GM12878 (cell line): ENCODE results near the gene KCNJ13. TPM values are rescaled to one million over a fixed set of nuclear protein-coding genes. Genes with fewer than 3 reads are reported as not detected.

Experiments used
- ATAC-seq: fragments of 200-7000 bp; cut with Tn5 transposase; 3 replicates; pipeline ENCODE4 v1.9.1; 2020; ENCODE audit warnings: mild to moderate bottlenecking, moderate library complexity
- BruUV-seq: library from RNA; stranded (reverse); fragments of 400-500 nt; replicated peaks from 2 replicates; lab custom pipeline; 2021; lab: Mats Ljungman, UMichigan
- CTCF ChIA-PET: fragments of 300-600 bp; sonication (Branson Sonifier 250); formaldehyde crosslinking; extraction: SDS; loops from one replicate; lab custom pipeline; 2021; ENCODE audit warnings: inconsistent platforms; lab: Yijun Ruan, JAX
- POLR2A ChIA-PET: fragments of 350-600 bp; formaldehyde crosslinking; extraction: SDS; loops from one replicate; lab custom pipeline; 2021; ENCODE audit warnings: inconsistent platforms; lab: Charles Lee
- RAD21 ChIA-PET: fragments of 300-600 bp; sonication (Branson Sonifier 250); formaldehyde crosslinking; loops from one replicate; lab custom pipeline; 2023; ENCODE audit warnings: antibody characterized with exemption; ENCODE audit not compliant: unreplicated experiment; lab: Charles Lee
- SMC1A ChIA-PET: fragments of 300-600 bp; sonication (Branson Sonifier 250); formaldehyde crosslinking; loops from one replicate; lab custom pipeline; 2023; ENCODE audit not compliant: unreplicated experiment, uncharacterized antibody; lab: Charles Lee
- DNase-seq: peaks from one replicate; pipeline ENCODE4 v3.0.0-alpha.2; 2011; ENCODE audit warnings: low read depth, low spot score
- FAIRE-seq: peaks from 3 replicates; lab custom pipeline; 2011; peaks lifted over from hg19 to GRCh38; lab: Jason Lieb, UNC
- H2AFZ ChIP-seq: 2 replicates; pipeline ENCODE4 v1.6.0; 2011; ENCODE audit warnings: low read depth, low read length, control low read depth; ENCODE audit not compliant: control insufficient read depth
- H3K27ac ChIP-seq: 2 replicates; pipeline ENCODE4 v1.5.1; 2011; ENCODE audit warnings: control low read depth; ENCODE audit not compliant: control insufficient read depth, insufficient read depth
- H3K27me3 ChIP-seq, 2 experiments: replicated peaks in 1 of 2; 2 replicates each; pipeline versions ENCODE4 v1.6.0 to v1.6.1; 2011; ENCODE audit warnings: low read length in 1 of 2; ENCODE audit not compliant: control insufficient read depth in 2 of 2, insufficient read depth in 2 of 2
- H3K36me3 ChIP-seq, 2 experiments: 2 replicates each; pipeline ENCODE4 v1.5.1; 2011; ENCODE audit warnings: low read length in 1 of 2; ENCODE audit not compliant: control insufficient read depth in 2 of 2, insufficient read depth in 2 of 2
- H3K4me1 ChIP-seq: 2 replicates; pipeline ENCODE4 v1.6.1; 2011; ENCODE audit warnings: mild to moderate bottlenecking, low read length, moderate library complexity, mixed read lengths; ENCODE audit not compliant: control insufficient read depth, insufficient read depth
- H3K4me2 ChIP-seq: 2 replicates; pipeline ENCODE4 v1.6.0; 2011; ENCODE audit warnings: control low read depth; ENCODE audit not compliant: control insufficient read depth, insufficient read depth
- H3K4me3 ChIP-seq: fragments of 200-600 bp; sonication (generic); 2 replicates; pipeline ENCODE4 v1.5.1; 2016
- H3K79me2 ChIP-seq: 2 replicates; pipeline ENCODE4 v1.6.0; 2011; ENCODE audit warnings: low read length; ENCODE audit not compliant: control insufficient read depth, insufficient read depth
- H3K9ac ChIP-seq: 2 replicates; pipeline ENCODE4 v1.8.0; 2011; ENCODE audit warnings: low read length, control low read depth, mixed read lengths; ENCODE audit not compliant: control insufficient read depth, insufficient read depth
- H3K9me3 ChIP-seq: replicated peaks from 3 replicates; pipeline ENCODE4 v1.5.1; 2011; ENCODE audit warnings: mild to moderate bottlenecking, low read length; ENCODE audit not compliant: control insufficient read depth, insufficient read depth
- H4K20me1 ChIP-seq: 2 replicates; pipeline ENCODE4 v1.6.0; 2011; ENCODE audit not compliant: control insufficient read depth, insufficient read depth
- CTCF ChIP-seq, 3 experiments: IDR thresholded peaks in 2 of 3; conservative IDR thresholded peaks in 1 of 3; 2 replicates each; pipeline ENCODE4 v1.5.1; 2011; ENCODE audit warnings: low read depth in 3 of 3, low read length in 3 of 3, mild to moderate bottlenecking in 3 of 3, control low read depth in 2 of 3, moderate library complexity in 2 of 3, inconsistent platforms in 1 of 3, mixed read lengths in 1 of 3; ENCODE audit not compliant: control insufficient read depth in 2 of 3, insufficient read depth in 1 of 3; ENCODE audit errors: extremely low read depth in 1 of 3
- EED ChIP-seq: sonication (generic); IDR thresholded peaks from 2 replicates; pipeline ENCODE4 v1.6.1; 2016; ENCODE audit warnings: antibody characterized with exemption, low read depth
- FOXM1 ChIP-seq: IDR thresholded peaks from 2 replicates; pipeline ENCODE4 v1.6.1; 2012; ENCODE audit warnings: low read depth, mild to moderate bottlenecking, inconsistent platforms, low read length, moderate library complexity
- HDAC6 ChIP-seq: fragments of 200-600 bp; sonication (generic); IDR thresholded peaks from one replicate; pipeline ENCODE4 v1.8.0; 2017; ENCODE audit warnings: antibody characterized with exemption; ENCODE audit not compliant: unreplicated experiment
- KAT2A ChIP-seq: conservative IDR thresholded peaks from 2 replicates; pipeline ENCODE4 v1.6.1; 2011; ENCODE audit warnings: low read depth, low read length; ENCODE audit not compliant: control insufficient read depth
- MTA2 ChIP-seq: fragments of 450-650 bp; IDR thresholded peaks from 2 replicates; pipeline ENCODE4 v1.6.1; 2016; ENCODE audit warnings: low read depth, mild to moderate bottlenecking, moderate library complexity
- MYB ChIP-seq: fragments of 150-350 bp; IDR thresholded peaks from 2 replicates; pipeline ENCODE4 v1.6.1; 2014; ENCODE audit warnings: mild to moderate bottlenecking, low read depth, low read length, borderline replicate concordance
- PML ChIP-seq: IDR thresholded peaks from 2 replicates; pipeline ENCODE4 v1.6.1; 2012; ENCODE audit warnings: low read length, inconsistent platforms
- POLR2A ChIP-seq: IDR thresholded peaks from 2 replicates; pipeline ENCODE4 v1.6.1; 2011; ENCODE audit warnings: low read depth, mild to moderate bottlenecking, low read length
- POU2F2 ChIP-seq: IDR thresholded peaks from 3 replicates; pipeline ENCODE4 v1.6.1; 2011; ENCODE audit warnings: low read depth, mild to moderate bottlenecking, low read length, borderline replicate concordance
- RAD51 ChIP-seq: fragments of 450-650 bp; IDR thresholded peaks from 2 replicates; pipeline ENCODE4 v1.6.1; 2016; ENCODE audit warnings: moderate library complexity, mild to moderate bottlenecking, inconsistent platforms
- SIN3A ChIP-seq: IDR thresholded peaks from 2 replicates; pipeline ENCODE4 v1.6.1; 2012; ENCODE audit warnings: low read depth, low read length, improper control_type of control experiment
- TCF3 ChIP-seq: IDR thresholded peaks from 2 replicates; pipeline ENCODE4 v1.6.1; 2012; ENCODE audit warnings: low read depth, mild to moderate bottlenecking, low read length, borderline replicate concordance; ENCODE audit not compliant: insufficient read depth
- TCF7 ChIP-seq: IDR thresholded peaks from 2 replicates; pipeline ENCODE4 v1.6.1; 2014; ENCODE audit warnings: antibody characterized with exemption, borderline replicate concordance
- USF1 ChIP-seq: IDR thresholded peaks from 2 replicates; pipeline ENCODE4 v1.6.1; 2011; ENCODE audit warnings: borderline replicate concordance, low read depth, mild to moderate bottlenecking, moderate library complexity, mixed read lengths, low read length; ENCODE audit not compliant: insufficient read depth; ENCODE audit errors: extremely low read length
- YY1 ChIP-seq: IDR thresholded peaks from 2 replicates; pipeline ENCODE4 v1.6.1; 2011; ENCODE audit warnings: low read depth, mild to moderate bottlenecking, low read length
- ZNF207 ChIP-seq: fragments of 450-650 bp; IDR thresholded peaks from 2 replicates; pipeline ENCODE4 v1.6.1; 2014; ENCODE audit warnings: antibody characterized with exemption, mild to moderate bottlenecking, borderline replicate concordance
- ZNF687 ChIP-seq: fragments of 450-650 bp; IDR thresholded peaks from 2 replicates; pipeline ENCODE4 v1.6.1; 2017; ENCODE audit warnings: mild to moderate bottlenecking, moderate library complexity
- WGBS: methylation state at CpG from one replicate; pipeline ENCODE4 v1.1.6; 2016; ENCODE audit warnings: low lambda C conversion rate; ENCODE audit not compliant: insufficient replicate concordance, insufficient coverage; ENCODE audit errors: missing lambda C conversion rate; 5-methylcytosine and 5-hydroxymethylcytosine counted together
- in situ Hi-C: fragments of 300-500 bp; cut with MboI; formaldehyde crosslinking; loops from 9 replicates; pipeline ENCODE4 v1.14.3; 2018; ENCODE audit warnings: mixed read lengths
- intact Hi-C: fragments of 100-400 bp; cut with micrococcal nuclease; formaldehyde crosslinking; loops from one replicate; pipeline ENCODE4 v1.14.2; 2022; ENCODE audit not compliant: unreplicated experiment
- polyA plus RNA-seq, 11 experiments: library from polyadenylated mRNA; depleted of rRNA in 4 of 11; unstranded in 6 of 11; stranded (reverse) in 5 of 11; fragments of >200 nt; fragmentation: Nextera tagmentation in 4 of 11; fragmentation: Illumina TruSeq in 1 of 11; extraction: Ambion mirVana in 4 of 11; extraction: Trizol in 1 of 11; gene quantifications; 1 replicate in 1 of 11; 2 replicates in 10 of 11; pipeline versions ENCODE4 v1.2.1 to v1.2.3, GENCODE V29; 2011 to 2016; ENCODE audit warnings: inconsistent platforms in 2 of 11, missing spikeins in 2 of 11, low read depth in 1 of 11
- total RNA-seq, 4 experiments: library from RNA; depleted of rRNA in 3 of 4; stranded (reverse); fragments of >200 nt in 3 of 4; fragmentation: Illumina TruSeq in 1 of 4; extraction: Trizol in 1 of 4; gene quantifications; 2 replicates each; pipeline versions ENCODE4 v1.2.1 to v1.2.3, GENCODE V29; 2013 to 2021

Gene KCNJ13
- total and polyA plus RNA-seq, 10 of the 15 experiments (the other 5 are each of a cell fraction or from before 2014, with no cell fraction given) = 0.24 to 0.68 (median 0.29) TPM; not detected in 7

- H3K9me3 ChIP-seq = no peaks in the 10 kb centered on the region
- in situ Hi-C loops (no loop called here), intact Hi-C loops (no loop called here)
- H3K79me2 ChIP-seq = no peaks in the 10 kb centered on the region
- no peak overlapping the region for H3K4me2 ChIP-seq
- H2AFZ ChIP-seq = no peak overlapping the region
- no peak overlapping the region for H3K4me3 ChIP-seq
- peaks cover 3 to 27% of the 10 kb centered on the region in 2 experiments for H3K36me3 ChIP-seq
- ChIA-PET SMC1A (interaction anchor here (0.6 to 1.1 kb wide), 3 partner anchors 21 to 110 kb away, joined by 3 read pairs; no protein-coding TSS in a partner anchor), CTCF (interaction anchor here (0.5 kb wide), 1 partner anchor 47 kb away, joined by 3 read pairs; no protein-coding TSS in a partner anchor), POLR2A (interaction anchor here (0.6 kb wide), 2 partner anchors 14 to 86 kb away, joined by 4 to 9 read pairs; no protein-coding TSS in a partner anchor), RAD21 (no interaction called here)
- no peak for FAIRE-seq
- no peaks in the 10 kb centered on the region for H3K27me3 ChIP-seq
- DNase-seq = no peak
- no peaks in the 10 kb centered on the region for H3K4me1 ChIP-seq
- no peak overlapping the region for H3K9ac ChIP-seq
- H3K27ac ChIP-seq = no peak overlapping the region
- 88% methylated on average over 10 of the region's 10 CpGs for WGBS
- ATAC-seq = no peak
- TF ChIP-seq HDAC6 (no peak), ZNF207 (no peak), MYB (no peak), ZNF687 (no peak), RAD51 (no peak), USF1 (no peak), YY1 (no peak), CTCF (IDR thresholded peaks at IDR 0.05 in 2 of 3, conservative IDR thresholded peaks at IDR 0.05 in 1 of 3; ENCODE audit: control insufficient read depth in 2 of 3, extremely low read depth in 1 of 3, insufficient read depth in 1 of 3, low read depth in 3 of 3, low read length in 3 of 3) (no peak), KAT2A (no peak), TCF7 (no peak), MTA2 (no peak), PML (no peak), SIN3A (no peak), EED (no peak), FOXM1 (no peak), POU2F2 (no peak), POLR2A (no peak), TCF3 (no peak)
- BruUV-seq = no TSS peak
- H4K20me1 ChIP-seq = no peaks in the 10 kb centered on the region
Observed at GRCh38 chr2:232816657-232817056, 40.3 kb upstream of the KCNJ13 start.
